CD14-positive monocyte (primary cell): Measurements from ENCODE around the gene TOX3. TPM values are rescaled to one million over a fixed set of nuclear protein-coding genes. Genes with fewer than 3 reads are reported as not detected.

Experiments
- DNase-seq, 3 donors: peaks; one replicate each; pipeline ENCODE4 v3.0.0-alpha.2; 2011 to 2022
- H2AFZ ChIP-seq: 2 replicates; pipeline ENCODE4 v1.6.0; 2012; ENCODE audit warnings: mild to moderate bottlenecking, low read depth, low read length, inconsistent platforms; ENCODE audit not compliant: insufficient read depth, poor library complexity, severe bottlenecking
- H3K27ac ChIP-seq, 2 donors: 1 replicate in 1 of 2; 2 replicates in 1 of 2; pipeline ENCODE4 v1.5.1; 2012 to 2013; ENCODE audit warnings: low read length in 2 of 2, control low read depth in 1 of 2, inconsistent platforms in 1 of 2, low read depth in 1 of 2, mild to moderate bottlenecking in 1 of 2
- H3K27me3 ChIP-seq, 2 donors: one replicate each; pipeline versions ENCODE4 v1.6.0 to v1.6.1; 2011 to 2013; ENCODE audit warnings: low read length in 2 of 2; ENCODE audit not compliant: control insufficient read depth in 2 of 2, insufficient read depth in 2 of 2
- H3K36me3 ChIP-seq, 2 donors: replicated peaks in 1 of 2; 1 replicate in 1 of 2; 2 replicates in 1 of 2; pipeline versions ENCODE4 v1.5.1 to v1.6.1; 2012 to 2013; ENCODE audit warnings: low read length in 2 of 2, control low read depth in 1 of 2, inconsistent platforms in 1 of 2, mild to moderate bottlenecking in 1 of 2; ENCODE audit not compliant: insufficient read depth in 2 of 2, control insufficient read depth in 1 of 2
- H3K4me1 ChIP-seq, 2 donors: 1 replicate in 1 of 2; 2 replicates in 1 of 2; pipeline versions ENCODE4 v1.5.1 to v1.6.1; 2012 to 2013; ENCODE audit warnings: low read length in 2 of 2, control low read depth in 1 of 2, inconsistent platforms in 1 of 2, mild to moderate bottlenecking in 1 of 2, moderate library complexity in 1 of 2; ENCODE audit not compliant: insufficient read depth in 2 of 2, control insufficient read depth in 1 of 2
- H3K4me2 ChIP-seq: replicated peaks from 2 replicates; pipeline ENCODE3; 2012; ENCODE audit warnings: low read length, moderate library complexity, mild to moderate bottlenecking; ENCODE audit not compliant: poor library complexity, severe bottlenecking; ENCODE audit errors: extremely low read depth
- H3K4me3 ChIP-seq, 3 experiments: fragments of 200-600 bp in 1 of 3; sonication (generic) in 1 of 3; replicated peaks in 1 of 3; 1 replicate in 2 of 3; 2 replicates in 1 of 3; pipeline ENCODE4 v1.5.1; 2011 to 2013; ENCODE audit warnings: low read length in 3 of 3, mild to moderate bottlenecking in 3 of 3, control low read depth in 2 of 3, low read depth in 2 of 3, inconsistent platforms in 1 of 3, moderate library complexity in 1 of 3
- H3K79me2 ChIP-seq: 2 replicates; pipeline ENCODE4 v1.6.0; 2012; ENCODE audit warnings: mild to moderate bottlenecking, control low read depth, inconsistent platforms, low read length, moderate library complexity; ENCODE audit not compliant: insufficient read depth
- H3K9ac ChIP-seq: 2 replicates; pipeline ENCODE4 v1.6.0; 2017; ENCODE audit warnings: low read length, mild to moderate bottlenecking; ENCODE audit not compliant: insufficient read depth, poor library complexity, severe bottlenecking
- H3K9me3 ChIP-seq, 2 donors: replicated peaks in 1 of 2; 1 replicate in 1 of 2; 2 replicates in 1 of 2; pipeline versions ENCODE4 v1.5.1 to v1.6.1; 2012 to 2013; ENCODE audit warnings: low read length in 2 of 2, control low read depth in 1 of 2; ENCODE audit not compliant: control insufficient read depth in 1 of 2, insufficient read depth in 1 of 2
- H4K20me1 ChIP-seq: 2 replicates; pipeline ENCODE4 v1.6.0; 2012; ENCODE audit warnings: mild to moderate bottlenecking, low read length, control low read depth, moderate library complexity; ENCODE audit not compliant: insufficient read depth
- H3K27ac Mint-ChIP-seq, 7 donors: one replicate each; pipeline ENCODE4 v1.8.0; 2020; ENCODE audit warnings: mild to moderate bottlenecking in 7 of 7, mixed read lengths in 7 of 7, moderate library complexity in 6 of 7, inconsistent platforms in 2 of 7
- H3K27me3 Mint-ChIP-seq, 3 donors: one replicate each; pipeline ENCODE4 v1.8.0; 2021 to 2022; ENCODE audit warnings: low read depth in 3 of 3, mild to moderate bottlenecking in 3 of 3, mixed read lengths in 3 of 3, moderate library complexity in 3 of 3, inconsistent platforms in 1 of 3
- H3K36me3 Mint-ChIP-seq, 2 donors: one replicate each; pipeline ENCODE4 v1.8.0; 2020; ENCODE audit warnings: mixed read lengths in 2 of 2, inconsistent platforms in 1 of 2, mild to moderate bottlenecking in 1 of 2
- H3K4me1 Mint-ChIP-seq: one replicate; pipeline ENCODE4 v1.8.0; 2020; ENCODE audit warnings: mild to moderate bottlenecking, mixed read lengths
- H3K4me3 Mint-ChIP-seq, 2 donors: one replicate each; pipeline ENCODE4 v1.8.0; 2020; ENCODE audit warnings: mild to moderate bottlenecking in 2 of 2, mixed read lengths in 2 of 2, moderate library complexity in 1 of 2
- H3K9me3 Mint-ChIP-seq, 7 donors: one replicate each; pipeline ENCODE4 v1.8.0; 2020 to 2022; ENCODE audit warnings: mixed read lengths in 7 of 7, mild to moderate bottlenecking in 6 of 7, moderate library complexity in 6 of 7, inconsistent platforms in 2 of 7
- CTCF ChIP-seq: fragments of 200-600 bp; IDR thresholded peaks from one replicate; pipeline ENCODE4 v1.8.0; 2022; ENCODE audit warnings: antibody characterized with exemption, mild to moderate bottlenecking
- WGBS: methylation state at CpG from one replicate; pipeline ENCODE4 v1.1.5; 2013; ENCODE audit warnings: missing lambda C conversion rate; ENCODE audit not compliant: insufficient coverage; 5-methylcytosine and 5-hydroxymethylcytosine counted together
- intact Hi-C, 2 donors: fragments of 100-400 bp; cut with micrococcal nuclease; formaldehyde crosslinking; loops; one replicate each; pipeline versions ENCODE4 v1.15.0 to v1.15.1; 2023
- polyA plus RNA-seq, 3 donors: library from polyadenylated mRNA; depleted of rRNA in 1 of 3; unstranded in 2 of 3; stranded (reverse) in 1 of 3; fragments of 300-500 nt in 2 of 3; fragments of >200 nt in 1 of 3; fragmentation: Illumina TruSeq in 2 of 3; gene quantifications; 1 replicate in 2 of 3; 2 replicates in 1 of 3; pipeline ENCODE4 v1.2.3, GENCODE V29; 2012 to 2021

Gene TOX3
- polyA plus RNA-seq, 3 donors = not detected

DNA sequence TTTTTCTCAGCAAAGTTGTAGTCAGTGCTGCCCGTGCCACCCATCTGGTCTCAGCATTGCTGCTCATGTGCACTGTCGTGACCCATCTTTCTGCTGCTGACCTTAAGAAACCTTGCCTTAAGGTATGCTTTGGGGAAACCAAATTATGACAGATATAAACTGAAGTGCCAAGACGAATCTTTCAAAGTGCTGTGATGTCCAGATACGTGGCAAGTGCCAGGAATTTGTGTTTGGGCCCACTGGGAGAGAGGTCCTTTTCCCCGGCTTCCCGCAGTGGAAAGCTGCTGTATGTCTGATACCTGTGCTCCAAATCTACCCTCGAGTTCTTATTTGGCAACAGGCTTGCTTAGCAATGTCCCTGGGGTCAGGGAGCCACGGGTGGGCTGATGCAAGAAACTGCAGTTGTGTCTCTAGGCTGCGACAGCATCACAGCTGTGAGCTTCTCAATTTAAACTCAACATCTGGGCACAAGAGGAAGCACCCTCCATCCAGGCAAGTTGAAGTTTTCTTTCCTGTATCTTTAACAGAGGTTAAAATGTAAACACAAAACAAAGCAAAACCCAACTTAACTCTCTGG, 30.3 kb upstream of the TOX3 start:
- Histone ChIP-seq H4K20me1 (no peaks in the 10 kb centered on the region), H3K27ac (no peak overlapping the region), H3K27me3 (no peaks in the 10 kb centered on the region), H3K9me3 (no peaks in the 10 kb centered on the region), H3K79me2 (no peaks in the 10 kb centered on the region), H3K4me3 (no peak overlapping the region), H3K9ac (no peak overlapping the region), H2AFZ (no peak overlapping the region), H3K4me1 (no peaks in the 10 kb centered on the region), H3K36me3 (no peaks in the 10 kb centered on the region), H3K4me2 (no peak overlapping the region)
- TF ChIP-seq CTCF = no peak
- intact Hi-C loops = no loop called here
- H3K4me1 Mint-ChIP-seq = peaks cover 7% of the 10 kb centered on the region
- H3K27ac Mint-ChIP-seq = no peak overlapping the region
- 87% methylated on average over 6 of the region's 9 CpGs for WGBS
- H3K27me3 Mint-ChIP-seq = peaks cover 0 to 2% (median 0%) of the 10 kb centered on the region in 3 donors
- H3K4me3 Mint-ChIP-seq = no peak overlapping the region
- no peak for DNase-seq
- no peaks in the 10 kb centered on the region for H3K36me3 Mint-ChIP-seq
- H3K9me3 Mint-ChIP-seq = peaks cover 0 to 1% (median 0%) of the 10 kb centered on the region in 7 donors

DNA sequence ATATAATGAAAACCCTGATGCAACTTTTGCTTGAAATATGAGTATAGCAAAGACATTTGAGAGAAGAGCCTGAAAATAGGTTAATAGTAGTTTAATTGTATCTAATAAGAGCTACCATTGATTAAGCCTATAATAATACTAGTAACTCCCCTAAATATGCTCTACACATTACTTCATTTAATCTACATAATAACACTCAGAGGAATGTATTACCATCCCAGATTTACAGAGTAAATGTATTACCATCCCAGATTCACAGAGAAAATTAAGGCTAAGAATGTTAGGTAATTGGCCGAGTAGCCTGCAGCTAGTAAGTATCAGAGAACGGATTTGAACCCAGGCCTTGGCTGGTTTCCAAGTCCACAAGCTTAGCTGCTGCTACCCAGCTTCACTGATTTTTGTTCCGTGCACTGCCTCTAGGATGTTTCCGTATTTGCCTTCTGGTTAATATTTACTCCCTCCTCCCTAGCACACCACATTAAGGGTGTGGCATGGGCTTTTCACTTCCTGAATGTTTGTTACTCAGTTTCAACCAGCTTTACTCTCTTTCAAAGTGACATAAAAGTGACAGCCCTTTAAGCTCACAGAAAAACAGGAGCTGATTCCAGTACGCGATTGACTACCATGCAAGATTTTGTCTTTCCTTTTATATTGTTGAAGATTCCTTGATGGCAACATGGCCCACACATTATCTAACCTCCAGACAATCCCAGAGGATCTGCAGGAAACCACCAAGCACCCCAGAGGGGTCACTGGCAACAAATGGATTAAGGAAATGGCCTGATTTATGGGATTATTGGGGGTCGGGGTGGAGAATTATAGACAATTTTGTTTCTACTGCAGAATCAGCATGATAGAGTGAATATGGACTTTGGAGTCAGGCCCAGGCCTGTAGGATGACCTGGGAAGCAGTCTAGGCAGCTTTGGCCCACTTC, 26.7 kb upstream of the TOX3 start:
- Histone ChIP-seq H3K4me1 (no peaks in the 10 kb centered on the region), H3K36me3 (no peaks in the 10 kb centered on the region), H2AFZ (no peak overlapping the region), H3K9me3 (no peaks in the 10 kb centered on the region), H3K27ac (no peak overlapping the region), H3K4me2 (no peak overlapping the region), H3K9ac (no peak overlapping the region), H4K20me1 (no peaks in the 10 kb centered on the region), H3K4me3 (no peak overlapping the region), H3K27me3 (no peaks in the 10 kb centered on the region), H3K79me2 (no peaks in the 10 kb centered on the region)
- 81% methylated on average over 3 of the region's 7 CpGs for WGBS
- H3K27me3 Mint-ChIP-seq = peaks cover 0 to 6% (median 1%) of the 10 kb centered on the region in 3 donors
- no peak overlapping the region for H3K4me3 Mint-ChIP-seq
- H3K27ac Mint-ChIP-seq = peak overlapping the region in 2 of 7 donors; percentile 31 to 66
- H3K4me1 Mint-ChIP-seq = peaks cover 7% of the 10 kb centered on the region
- H3K9me3 Mint-ChIP-seq = peaks cover 0 to 8% (median 0%) of the 10 kb centered on the region in 7 donors
- DNase-seq = no peak
- no peaks in the 10 kb centered on the region for H3K36me3 Mint-ChIP-seq
- no peak for TF ChIP-seq CTCF
- intact Hi-C loops = no loop called here
